ENCODE data around the gene SH3GLB1. TPM values are rescaled to one million over a fixed set of nuclear protein-coding genes. Genes with fewer than 3 reads are reported as not detected.
"Not testable (repeated sequence)": the region's sequence is repeated elsewhere in the genome, so short reads cannot be mapped to it uniquely, and the experiment has no call there.

The SH3GLB1 gene
- total RNA-seq, 2 donors from 2014 or later, result 51.5 to 66.1 TPM

DNA sequence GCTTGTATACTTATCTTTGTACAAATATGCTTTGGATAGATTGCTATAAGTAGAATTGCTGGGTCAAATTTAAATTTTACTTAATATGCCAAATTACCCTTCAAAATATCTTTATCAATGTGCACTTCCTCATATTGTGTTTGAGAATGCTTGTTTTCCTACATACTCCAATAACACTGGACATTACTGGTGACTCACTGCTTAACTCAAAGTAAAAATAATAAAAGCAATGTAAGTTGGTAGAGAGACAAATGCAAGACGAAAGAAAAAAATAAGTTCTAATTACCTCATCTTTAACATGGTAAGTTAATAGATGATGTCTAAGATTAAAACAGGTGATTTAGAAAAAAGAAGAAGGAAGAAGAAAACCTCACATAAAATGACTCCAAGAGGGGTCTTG lies 7.9 kb upstream of the SH3GLB1 start:
- Histone ChIP-seq H3K4me3 (no peak overlapping the region), H3K27me3 (no peaks in the 10 kb centered on the region), H3K9me3 (no peaks in the 10 kb centered on the region), H3K4me1 (no peaks in the 10 kb centered on the region), H3K36me3 (no peaks in the 10 kb centered on the region), H3K27ac (no peak overlapping the region)
- DNase-seq (ENCODE audit: low spot score), result no peak
- TF ChIP-seq, protein P1, sequence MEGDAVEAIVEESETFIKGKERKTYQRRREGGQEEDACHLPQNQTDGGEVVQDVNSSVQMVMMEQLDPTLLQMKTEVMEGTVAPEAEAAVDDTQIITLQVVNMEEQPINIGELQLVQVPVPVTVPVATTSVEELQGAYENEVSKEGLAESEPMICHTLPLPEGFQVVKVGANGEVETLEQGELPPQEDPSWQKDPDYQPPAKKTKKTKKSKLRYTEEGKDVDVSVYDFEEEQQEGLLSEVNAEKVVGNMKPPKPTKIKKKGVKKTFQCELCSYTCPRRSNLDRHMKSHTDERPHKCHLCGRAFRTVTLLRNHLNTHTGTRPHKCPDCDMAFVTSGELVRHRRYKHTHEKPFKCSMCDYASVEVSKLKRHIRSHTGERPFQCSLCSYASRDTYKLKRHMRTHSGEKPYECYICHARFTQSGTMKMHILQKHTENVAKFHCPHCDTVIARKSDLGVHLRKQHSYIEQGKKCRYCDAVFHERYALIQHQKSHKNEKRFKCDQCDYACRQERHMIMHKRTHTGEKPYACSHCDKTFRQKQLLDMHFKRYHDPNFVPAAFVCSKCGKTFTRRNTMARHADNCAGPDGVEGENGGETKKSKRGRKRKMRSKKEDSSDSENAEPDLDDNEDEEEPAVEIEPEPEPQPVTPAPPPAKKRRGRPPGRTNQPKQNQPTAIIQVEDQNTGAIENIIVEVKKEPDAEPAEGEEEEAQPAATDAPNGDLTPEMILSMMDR (IDR thresholded peaks at IDR 0.05), result no peak

DNA sequence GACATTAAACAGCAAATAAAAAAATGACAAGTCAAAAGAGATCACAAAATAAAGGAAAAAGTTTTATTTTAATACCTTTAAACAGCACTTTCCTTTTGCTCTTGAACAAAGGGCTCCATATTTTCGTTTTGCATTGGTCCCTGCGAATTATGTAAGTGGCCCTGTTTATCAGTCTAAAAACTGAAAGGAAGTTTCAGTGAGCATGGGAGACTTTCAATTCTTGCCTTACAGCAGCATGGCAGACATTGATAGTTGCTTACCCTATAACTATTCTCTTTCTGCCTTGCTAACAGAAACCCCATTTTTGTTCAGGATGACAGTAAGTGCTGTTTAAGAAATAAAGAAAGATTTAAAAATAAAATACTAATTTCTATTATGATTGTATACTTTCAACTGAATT lies 5.2 kb upstream of the SH3GLB1 start:
- Histone ChIP-seq H3K27me3 (no peaks in the 10 kb centered on the region), H3K4me3 (no peak overlapping the region), H3K4me1 (peaks cover 0 to 7% of the 10 kb centered on the region in 2 donors), H3K36me3 (no peaks in the 10 kb centered on the region), H3K27ac (no peak overlapping the region), H3K9me3 (no peaks in the 10 kb centered on the region)
- TF ChIP-seq, protein P1 (IDR thresholded peaks at IDR 0.05), result no peak
- DNase-seq (ENCODE audit: low spot score), result no peak

DNA sequence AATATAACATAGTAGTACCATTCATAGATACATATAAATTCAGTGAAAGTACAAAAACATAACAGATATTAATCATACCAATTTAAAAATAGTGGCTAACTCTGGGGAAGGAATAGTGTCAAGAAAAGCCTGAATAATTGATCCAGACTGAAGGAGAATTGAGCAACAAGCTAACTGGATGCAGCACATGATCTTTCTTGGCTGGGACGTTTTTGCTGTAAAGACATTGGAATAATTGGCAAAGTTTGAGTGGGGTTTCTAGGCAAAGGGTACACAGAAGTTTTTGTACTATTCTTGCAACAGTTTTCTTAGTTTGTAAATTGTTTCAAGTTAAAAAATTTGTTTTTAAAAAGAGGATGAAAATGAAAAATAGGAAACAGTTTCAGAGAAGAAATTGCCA lies 2.6 kb upstream of the SH3GLB1 start:
- no peaks in the 10 kb centered on the region for H3K36me3 ChIP-seq
- H3K27ac ChIP-seq, result no peak overlapping the region
- TF ChIP-seq, protein P1 (IDR thresholded peaks at IDR 0.05), result no peak
- DNase-seq (ENCODE audit: low spot score), result no peak
- peaks cover 0 to 17% of the 10 kb centered on the region in 2 donors for H3K4me1 ChIP-seq
- no peak overlapping the region for H3K4me3 ChIP-seq
- H3K9me3 ChIP-seq, result no peaks in the 10 kb centered on the region
- no peaks in the 10 kb centered on the region for H3K27me3 ChIP-seq

DNA sequence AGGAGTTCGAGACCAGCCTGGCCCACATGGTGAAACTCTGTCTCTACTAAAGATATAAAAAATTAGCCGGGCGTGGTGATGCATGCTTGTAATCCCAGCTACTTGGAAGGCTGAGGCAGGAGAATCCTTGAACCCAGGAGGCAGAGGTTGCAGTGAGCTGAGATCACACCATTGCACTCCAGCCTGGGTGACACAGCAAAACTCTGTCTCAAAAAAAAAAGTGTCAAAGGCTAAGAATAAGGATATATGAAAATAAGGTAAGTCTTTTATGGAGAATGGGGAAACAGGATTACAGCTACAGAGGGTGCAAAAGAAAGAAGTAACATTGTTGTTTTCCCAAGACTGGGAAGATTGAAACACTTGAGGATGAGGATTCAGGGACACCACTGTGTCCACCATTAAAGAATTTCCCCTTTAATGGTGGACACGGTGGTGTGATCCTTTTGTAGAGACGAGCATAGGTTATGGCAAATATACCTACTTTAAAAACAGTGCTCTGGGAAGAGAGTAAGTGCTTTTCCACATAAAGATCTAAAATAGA lies 1.4 kb upstream of the SH3GLB1 start:
- H3K9me3 ChIP-seq; H3K4me3 ChIP-seq; H3K27ac ChIP-seq; DNase-seq (ENCODE audit: low spot score); H3K27me3 ChIP-seq; H3K36me3 ChIP-seq: not testable (repeated sequence)
- H3K4me1 ChIP-seq, result peaks cover 0 to 30% of the 10 kb centered on the region in 2 donors

DNA sequence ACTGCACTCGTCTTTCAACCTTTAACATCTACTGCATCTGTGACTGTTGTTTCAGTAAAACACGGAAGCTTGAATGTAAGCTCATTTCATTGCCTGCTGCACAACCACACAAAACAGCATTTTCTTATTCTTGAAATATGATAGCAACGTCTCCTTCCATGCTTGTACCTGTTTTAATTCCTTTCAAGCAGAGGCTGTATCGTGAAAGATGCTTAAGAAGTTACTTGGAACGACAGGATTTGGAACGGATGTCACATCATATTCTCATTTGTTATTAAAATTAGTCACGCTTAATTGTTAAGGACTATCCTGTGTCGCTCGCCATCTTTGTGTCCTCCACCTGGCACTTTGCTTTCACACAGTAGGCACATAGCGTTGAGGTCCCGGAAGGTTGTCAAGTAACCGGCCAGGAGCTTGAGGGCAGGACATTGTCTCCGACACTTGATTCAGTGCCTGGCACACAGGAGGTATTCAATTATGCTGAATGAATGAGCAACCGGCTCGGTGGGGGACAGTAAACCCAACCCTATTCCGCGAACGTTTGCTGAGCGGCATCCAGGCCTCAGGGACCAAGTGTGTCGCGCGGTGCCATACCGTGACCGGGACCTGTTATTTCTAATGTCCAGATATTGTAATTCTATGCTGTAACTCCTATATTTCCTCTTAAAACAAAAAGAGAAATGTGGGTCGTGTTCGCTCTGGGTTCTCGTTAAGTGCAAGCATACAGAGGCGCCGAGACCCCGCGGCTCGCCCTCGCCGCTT lies 499 bp upstream of the SH3GLB1 start:
- TF ChIP-seq, protein P1 (IDR thresholded peaks at IDR 0.05), result no peak
- Histone ChIP-seq H3K27ac (peak overlapping the region; percentile 94 to 97), H3K4me1 (peaks cover 0 to 38% of the 10 kb centered on the region in 2 donors), H3K4me3 (peak overlapping the region; percentile 77 to 82), H3K36me3 (no peaks in the 10 kb centered on the region), H3K27me3 (no peaks in the 10 kb centered on the region), H3K9me3 (no peaks in the 10 kb centered on the region)
- DNase-seq (ENCODE audit: low spot score), result no peak

DNA sequence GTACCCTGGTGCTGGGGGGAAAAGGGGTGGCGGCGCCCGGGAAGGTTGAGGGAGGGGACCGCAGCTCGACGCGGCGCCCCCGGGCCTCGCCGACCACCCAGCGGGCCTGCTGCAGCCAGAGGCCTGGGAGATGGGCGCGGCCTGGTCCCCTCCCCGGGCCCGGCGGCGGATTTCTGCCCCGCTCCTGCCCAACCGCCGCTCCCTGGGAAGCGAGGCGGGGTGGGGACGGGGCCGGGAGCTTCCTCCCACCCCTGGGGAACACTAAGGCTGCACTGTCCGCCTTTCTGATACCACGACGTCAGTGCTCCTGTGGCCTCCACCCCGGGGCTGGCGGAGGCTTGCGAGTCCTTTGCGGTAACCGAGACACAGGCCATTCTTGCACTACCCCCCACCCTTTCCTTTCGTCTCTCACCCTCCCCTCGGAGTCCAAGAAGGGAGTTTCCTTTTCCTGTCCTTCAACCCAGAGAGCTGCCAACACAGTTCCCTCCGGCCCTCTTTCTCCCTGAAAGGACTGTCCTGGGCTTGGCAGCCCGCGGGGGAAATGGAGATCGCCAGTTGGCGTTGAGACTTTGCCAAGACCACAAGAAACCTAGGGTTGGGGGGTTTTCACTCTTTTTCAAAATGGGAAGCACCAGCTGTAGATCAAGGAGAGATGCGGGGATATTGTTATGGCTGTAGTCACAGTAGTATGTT lies 742 bp downstream of the SH3GLB1 start:
- Histone ChIP-seq H3K27ac (peak overlapping the region; percentile 94 to 97), H3K36me3 (no peaks in the 10 kb centered on the region), H3K4me3 (peak overlapping the region; percentile 77 to 82), H3K4me1 (peaks cover 0 to 50% of the 10 kb centered on the region in 2 donors), H3K27me3 (no peaks in the 10 kb centered on the region), H3K9me3 (no peaks in the 10 kb centered on the region)
- DNase-seq (ENCODE audit: low spot score), result peak; percentile 68
- TF ChIP-seq, protein P1 (IDR thresholded peaks at IDR 0.05), result no peak
